PC-9 (cell line): ENCODE results near the gene CCKAR.

Experiments used
- CTCF ChIP-seq: fragments of 200-600 bp; sonication (generic); conservative IDR thresholded peaks from 2 replicates; pipeline ENCODE4 v1.6.1; 2017; ENCODE audit warnings: mixed run types, antibody characterized with exemption, mild to moderate bottlenecking, moderate library complexity
- EZH2 ChIP-seq: fragments of 200-600 bp; sonication (generic); IDR thresholded peaks from 2 replicates; pipeline ENCODE4 v1.8.0; 2017; ENCODE audit warnings: antibody characterized with exemption, low read depth

- TF ChIP-seq CTCF (no peak), EZH2 (no peak)
Measured at GRCh38 chr4:26525136-26525770, 35.0 kb upstream of the CCKAR start.
